Activated naive CD4-positive, alpha-beta T cell treated with anti-CD3 and anti-CD28 coated beads, Interleukin-2, amount 10 ng/mL, durations not matched to agents 7 days and 5 days (primary cell): ENCODE data around the gene BCAP29.
A peak's percentile ranks its signal among the peaks of the same experiment; 100 is the strongest.
"Not testable (repeated sequence)": the region's sequence is repeated elsewhere in the genome, so short reads cannot be mapped to it uniquely, and the experiment has no call there.

ENCODE experiments used
- CTCF ChIA-PET: fragments of 350-600 bp; sonication (Branson Sonifier 250); formaldehyde crosslinking; loops from one replicate; lab custom pipeline; 2021; ENCODE audit warnings: antibody characterized with exemption; lab: Charles Lee
- DNase-seq: peaks from one replicate; pipeline ENCODE4 v3.0.0-alpha.2; 2020
- H3K27ac Mint-ChIP-seq: one replicate; pipeline ENCODE4 v1.8.0; 2021; ENCODE audit warnings: mild to moderate bottlenecking, moderate library complexity, mixed read lengths
- H3K27me3 Mint-ChIP-seq: one replicate; pipeline ENCODE4 v1.8.0; 2021; ENCODE audit warnings: mild to moderate bottlenecking, mixed read lengths
- H3K36me3 Mint-ChIP-seq: one replicate; pipeline ENCODE4 v1.8.0; 2021; ENCODE audit warnings: mixed read lengths
- H3K4me1 Mint-ChIP-seq: one replicate; pipeline ENCODE4 v1.8.0; 2021; ENCODE audit warnings: mixed read lengths
- H3K4me3 Mint-ChIP-seq: one replicate; pipeline ENCODE4 v1.8.0; 2021; ENCODE audit warnings: mild to moderate bottlenecking, moderate library complexity, mixed read lengths
- H3K9me3 Mint-ChIP-seq: one replicate; pipeline ENCODE4 v1.8.0; 2021; ENCODE audit warnings: mixed read lengths

BCAP29 gene

DNA sequence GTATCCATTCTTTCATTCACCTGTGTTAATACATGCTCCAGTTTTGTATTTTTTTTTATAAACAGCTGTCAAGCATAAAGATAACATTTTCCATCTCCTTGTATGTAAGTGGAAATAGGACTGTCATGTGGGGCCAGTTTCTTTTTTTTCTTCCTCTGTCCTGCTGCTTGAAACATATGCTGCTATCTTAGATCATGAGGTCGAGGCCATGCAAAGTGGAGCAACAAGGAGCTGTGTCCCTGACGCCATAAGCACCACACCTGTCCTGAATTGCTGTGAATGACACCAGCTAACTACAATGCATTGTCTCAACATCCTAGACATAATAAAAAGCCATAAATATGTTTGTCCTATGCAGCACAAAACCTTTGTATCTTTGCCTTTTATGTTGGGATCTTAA, 42.8 kb downstream of the BCAP29 start:
- Mint-ChIP-seq H3K36me3 (peaks cover 6% of the 10 kb centered on the region), H3K27ac (no peak overlapping the region), H3K4me1 (no peaks in the 10 kb centered on the region), H3K27me3 (no peaks in the 10 kb centered on the region), H3K9me3 (peaks cover 6% of the 10 kb centered on the region), H3K4me3 (no peak overlapping the region)
- CTCF ChIA-PET = interaction anchor here (2.1 kb wide), 1 partner anchor 39 kb away, joined by 7 read pairs; the partner anchor contains the start of gene SLC26A4
- no peak for DNase-seq

GRCh38 chr7:107627002-107627401, 47.0 kb downstream of the BCAP29 start:
- H3K27ac Mint-ChIP-seq = no peak overlapping the region
- H3K27me3 Mint-ChIP-seq = no peaks in the 10 kb centered on the region
- peaks cover 6% of the 10 kb centered on the region for H3K9me3 Mint-ChIP-seq
- no peak overlapping the region for H3K4me3 Mint-ChIP-seq
- CTCF ChIA-PET = no interaction called here
- peaks cover 3% of the 10 kb centered on the region for H3K36me3 Mint-ChIP-seq
- no peak for DNase-seq
- H3K4me1 Mint-ChIP-seq = peaks cover 8% of the 10 kb centered on the region

- DNase-seq = peak; percentile 28
- Mint-ChIP-seq H3K4me3 (no peak overlapping the region), H3K4me1 (peaks cover 19% of the 10 kb centered on the region)
Observed at GRCh38 chr7:107628461-107629064, 48.5 kb downstream of the BCAP29 start.

GRCh38 chr7:107630342-107630741, 50.3 kb downstream of the BCAP29 start:
- peaks cover 6% of the 10 kb centered on the region for H3K9me3 Mint-ChIP-seq

More at GRCh38 chr7:107628461-107629064, 48.5 kb downstream of the BCAP29 start:
- H3K36me3 Mint-ChIP-seq = peaks cover 3% of the 10 kb centered on the region
- no peaks in the 10 kb centered on the region for H3K27me3 Mint-ChIP-seq
- CTCF ChIA-PET = no interaction called here
- H3K9me3 Mint-ChIP-seq = peaks cover 6% of the 10 kb centered on the region
- no peak overlapping the region for H3K27ac Mint-ChIP-seq

GRCh38 chr7:107631588-107632491, 51.8 kb downstream of the BCAP29 start:
- no peak for DNase-seq
- CTCF ChIA-PET = interaction anchor here (1.4 kb wide), 1 partner anchor 29 kb away, joined by 3 read pairs; no protein-coding TSS in a partner anchor
- Mint-ChIP-seq H3K4me1 (peaks cover 28% of the 10 kb centered on the region), H3K4me3 (no peak overlapping the region), H3K9me3 (peaks cover 6% of the 10 kb centered on the region), H3K27me3 (no peaks in the 10 kb centered on the region), H3K36me3 (no peaks in the 10 kb centered on the region), H3K27ac (no peak overlapping the region)

More at GRCh38 chr7:107630342-107630741, 50.3 kb downstream of the BCAP29 start:
- Mint-ChIP-seq H3K27ac (no peak overlapping the region), H3K4me3 (no peak overlapping the region), H3K27me3 (no peaks in the 10 kb centered on the region), H3K36me3 (no peaks in the 10 kb centered on the region), H3K4me1 (peaks cover 25% of the 10 kb centered on the region)
- DNase-seq = no peak
- CTCF ChIA-PET = no interaction called here

GRCh38 chr7:107632492-107632865, 52.4 kb downstream of the BCAP29 start:
- Mint-ChIP-seq H3K4me3 (no peak overlapping the region), H3K36me3 (no peaks in the 10 kb centered on the region), H3K9me3 (peaks cover under 1% of the 10 kb centered on the region), H3K27ac (no peak overlapping the region), H3K27me3 (no peaks in the 10 kb centered on the region), H3K4me1 (peaks cover 28% of the 10 kb centered on the region)
- CTCF ChIA-PET = interaction anchor here (1.4 kb wide), 1 partner anchor 29 kb away, joined by 3 read pairs; no protein-coding TSS in a partner anchor
- DNase-seq = no peak

- Mint-ChIP-seq H3K27ac (no peak overlapping the region), H3K36me3 (peaks cover 7% of the 10 kb centered on the region), H3K4me3 (no peak overlapping the region), H3K27me3 (peaks cover 20% of the 10 kb centered on the region), H3K4me1 (peaks cover 26% of the 10 kb centered on the region), H3K9me3 (peaks cover 11% of the 10 kb centered on the region)
- CTCF ChIA-PET = interaction anchor here (0.7 to 1.0 kb wide), 2 partner anchors 23 to 174 kb away, joined by 3 to 4 read pairs; no protein-coding TSS in a partner anchor
- DNase-seq = no peak
Observed at GRCh38 chr7:107638594-107638993, 58.5 kb downstream of the BCAP29 start.

DNA sequence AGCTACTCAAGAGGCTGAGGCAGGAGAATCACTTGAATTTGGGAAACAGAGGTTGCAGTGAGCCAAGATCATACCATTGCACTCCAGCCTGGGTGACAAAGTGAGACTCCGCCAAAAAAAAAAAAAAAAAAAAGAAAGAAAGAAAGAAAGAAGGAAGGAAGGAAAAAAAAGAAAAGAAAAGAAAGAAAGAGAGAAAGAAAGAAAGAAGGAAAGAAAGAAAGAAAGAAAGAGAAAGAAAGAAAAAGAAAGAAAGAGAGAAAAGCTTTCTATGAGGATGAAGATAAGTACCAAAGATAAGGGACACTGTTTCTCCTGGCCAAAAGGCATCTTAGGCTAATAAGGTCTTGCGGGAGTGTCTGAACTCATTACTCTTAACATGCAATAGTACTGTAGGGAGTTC, 59.0 kb downstream of the BCAP29 start:
- H3K27ac Mint-ChIP-seq, H3K36me3 Mint-ChIP-seq, DNase-seq, H3K4me3 Mint-ChIP-seq: not testable (repeated sequence)
- H3K27me3 Mint-ChIP-seq = peaks cover 20% of the 10 kb centered on the region
- CTCF ChIA-PET = interaction anchor here (0.6 to 1.0 kb wide), 3 partner anchors 19 to 175 kb away, joined by 3 to 4 read pairs (median 3); no protein-coding TSS in a partner anchor
- H3K4me1 Mint-ChIP-seq = peaks cover 28% of the 10 kb centered on the region
- peaks cover 11% of the 10 kb centered on the region for H3K9me3 Mint-ChIP-seq

DNA sequence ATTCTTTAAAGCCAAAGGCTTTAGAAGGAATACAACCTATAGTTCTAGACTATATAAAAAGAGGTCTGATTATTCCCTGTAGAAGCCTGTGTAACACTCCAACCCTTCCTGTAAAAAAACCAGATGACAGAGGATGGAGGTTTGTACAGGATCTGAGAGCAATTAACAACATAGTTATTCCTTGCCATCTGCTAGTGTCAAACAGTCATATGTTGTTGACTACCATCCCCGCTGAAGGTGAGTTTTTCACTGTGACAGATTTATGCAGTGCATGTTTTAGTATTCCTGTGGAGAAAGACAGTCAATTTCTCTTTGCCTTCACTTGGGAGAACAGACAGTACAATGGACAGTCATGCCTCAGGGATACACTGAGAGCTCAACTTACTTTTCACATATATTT, 61.6 kb downstream of the BCAP29 start:
- Mint-ChIP-seq H3K27me3 (peaks cover 28% of the 10 kb centered on the region), H3K4me1 (peaks cover 30% of the 10 kb centered on the region), H3K9me3 (peaks cover 15% of the 10 kb centered on the region), H3K27ac (no peak overlapping the region), H3K36me3 (peaks cover 7% of the 10 kb centered on the region), H3K4me3 (no peak overlapping the region)
- CTCF ChIA-PET = no interaction called here
- no peak for DNase-seq

- CTCF ChIA-PET = no interaction called here
- peaks cover 7% of the 10 kb centered on the region for H3K36me3 Mint-ChIP-seq
- H3K4me1 Mint-ChIP-seq = peaks cover 30% of the 10 kb centered on the region
- H3K27me3 Mint-ChIP-seq = peaks cover 28% of the 10 kb centered on the region
- H3K27ac Mint-ChIP-seq = no peak overlapping the region
- no peak overlapping the region for H3K4me3 Mint-ChIP-seq
- peaks cover 17% of the 10 kb centered on the region for H3K9me3 Mint-ChIP-seq
- no peak for DNase-seq
Observed at GRCh38 chr7:107642501-107642900, 62.5 kb downstream of the BCAP29 start.

GRCh38 chr7:107643407-107643806, 63.4 kb downstream of the BCAP29 start:
- peaks cover 10% of the 10 kb centered on the region for H3K9me3 Mint-ChIP-seq
- peaks cover 4% of the 10 kb centered on the region for H3K36me3 Mint-ChIP-seq
- H3K27me3 Mint-ChIP-seq = peaks cover 28% of the 10 kb centered on the region

GRCh38 chr7:107643938-107644308, 63.9 kb downstream of the BCAP29 start:
- peaks cover 9% of the 10 kb centered on the region for H3K9me3 Mint-ChIP-seq
- H3K27ac Mint-ChIP-seq = no peak overlapping the region
- H3K27me3 Mint-ChIP-seq = peaks cover 24% of the 10 kb centered on the region
- peaks cover 3% of the 10 kb centered on the region for H3K36me3 Mint-ChIP-seq
- H3K4me3 Mint-ChIP-seq = no peak overlapping the region
- CTCF ChIA-PET = no interaction called here
- no peak for DNase-seq
- H3K4me1 Mint-ChIP-seq = peaks cover 19% of the 10 kb centered on the region

More at GRCh38 chr7:107643407-107643806, 63.4 kb downstream of the BCAP29 start:
- Mint-ChIP-seq H3K27ac (no peak overlapping the region), H3K4me3 (no peak overlapping the region), H3K4me1 (peaks cover 25% of the 10 kb centered on the region)
- no peak for DNase-seq
- CTCF ChIA-PET = no interaction called here

- Mint-ChIP-seq H3K4me3 (no peak overlapping the region), H3K4me1 (peaks cover 15% of the 10 kb centered on the region), H3K9me3 (peaks cover 11% of the 10 kb centered on the region), H3K36me3 (peaks cover 3% of the 10 kb centered on the region), H3K27ac (no peak overlapping the region), H3K27me3 (peaks cover 19% of the 10 kb centered on the region)
- DNase-seq = no peak
- CTCF ChIA-PET = no interaction called here
Observed at GRCh38 chr7:107644309-107644974, 64.4 kb downstream of the BCAP29 start.

- Mint-ChIP-seq H3K27me3 (peaks cover 20% of the 10 kb centered on the region), H3K9me3 (peaks cover 6% of the 10 kb centered on the region), H3K27ac (no peak overlapping the region), H3K4me1 (peaks cover 15% of the 10 kb centered on the region), H3K4me3 (no peak overlapping the region), H3K36me3 (no peaks in the 10 kb centered on the region)
- CTCF ChIA-PET = interaction anchor here (0.6 kb wide), 1 partner anchor 853 kb away, joined by 3 read pairs; no protein-coding TSS in a partner anchor
- DNase-seq = no peak
Observed at GRCh38 chr7:107652642-107653041, 72.6 kb downstream of the BCAP29 start.
